ENCODE measurements around the gene PHAF1.
A peak's percentile ranks its signal among the peaks of the same experiment; 100 is the strongest.

The PHAF1 gene

GRCh38 chr16:67148221-67148620 is 38.5 kb downstream of the PHAF1 start:
- no peak for DNase-seq

- no peak for DNase-seq
These were observed 39.0 kb downstream of the PHAF1 start for GRCh38 chr16:67148656-67149275.

DNA sequence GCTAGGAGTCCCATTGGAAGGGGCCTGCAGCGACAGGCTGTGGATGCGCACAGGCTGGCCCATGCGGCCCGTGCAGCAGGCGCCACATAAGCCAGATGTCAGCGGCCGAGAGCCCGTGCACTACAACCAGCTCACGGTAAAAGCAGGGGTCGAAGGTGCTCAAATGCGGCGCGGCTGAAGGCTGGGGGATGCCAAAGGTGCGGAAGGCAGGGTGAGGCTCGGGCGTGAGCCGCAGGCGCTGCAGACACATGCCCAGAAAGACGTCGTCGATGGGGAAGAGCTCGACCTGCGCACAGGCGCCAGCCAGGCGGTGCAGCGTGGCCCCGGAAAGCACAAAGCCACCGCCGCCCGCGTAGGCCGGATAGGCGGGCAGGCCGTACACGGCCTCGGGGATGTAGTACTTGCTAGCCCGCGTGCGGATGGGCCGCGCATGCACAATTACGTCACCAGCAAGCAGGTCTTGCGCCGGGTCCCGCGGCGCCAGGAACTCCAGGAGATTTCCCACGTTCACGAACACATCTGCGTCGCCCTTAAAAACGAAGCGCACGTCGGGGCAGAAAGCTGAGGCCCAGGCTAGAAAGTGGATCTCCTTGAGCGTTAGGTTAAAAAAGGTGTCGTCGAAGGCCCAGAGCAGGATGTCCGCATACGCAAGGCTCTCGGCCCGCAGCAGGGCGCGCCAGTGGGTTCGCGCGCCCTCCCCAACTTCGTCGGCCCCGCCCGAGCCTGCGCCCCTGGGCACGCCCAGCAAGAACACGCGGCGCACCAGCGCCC is 39.7 kb downstream of the PHAF1 start:
- DNase-seq, result no peak

DNA sequence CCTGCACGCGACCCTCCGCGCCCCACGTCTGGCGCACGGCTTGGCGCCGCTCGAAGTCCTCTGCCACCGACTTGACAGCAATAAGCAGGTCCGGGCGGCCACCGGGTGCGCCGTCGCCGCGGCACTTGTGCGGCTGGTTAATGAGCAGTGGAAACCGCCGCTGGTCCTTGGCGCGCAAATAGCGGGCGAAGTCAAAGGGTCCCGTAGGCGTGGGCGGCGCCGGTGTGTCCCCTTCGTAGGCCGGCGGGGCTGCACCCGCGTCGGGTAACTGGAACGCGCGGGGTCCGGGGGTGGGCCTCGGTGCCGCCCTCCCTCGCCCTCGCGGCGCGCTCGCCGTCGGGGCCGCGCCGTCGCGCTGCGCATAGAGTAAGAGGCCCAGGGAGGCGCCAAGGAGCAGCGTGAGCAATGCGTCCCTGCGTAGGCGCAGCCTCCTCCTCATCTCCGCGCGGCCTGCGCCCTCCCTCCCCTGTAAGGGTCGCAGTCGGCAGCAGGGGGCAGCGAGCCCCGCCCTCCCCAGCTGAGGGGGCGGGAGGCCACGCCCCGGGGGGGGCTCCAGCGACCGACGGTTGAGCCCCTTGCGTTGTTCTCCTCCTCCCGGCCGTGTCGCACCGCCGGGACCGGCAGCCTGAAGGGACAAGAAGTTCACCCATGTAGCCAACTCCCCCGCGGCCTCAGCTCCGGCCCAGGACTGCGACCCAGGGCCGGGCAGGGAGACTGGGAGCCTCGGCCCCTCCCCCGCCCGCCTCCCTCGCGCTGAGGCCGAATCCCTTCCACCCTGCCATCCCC is 40.5 kb downstream of the PHAF1 start:
- peak; percentile 30 for DNase-seq

DNA sequence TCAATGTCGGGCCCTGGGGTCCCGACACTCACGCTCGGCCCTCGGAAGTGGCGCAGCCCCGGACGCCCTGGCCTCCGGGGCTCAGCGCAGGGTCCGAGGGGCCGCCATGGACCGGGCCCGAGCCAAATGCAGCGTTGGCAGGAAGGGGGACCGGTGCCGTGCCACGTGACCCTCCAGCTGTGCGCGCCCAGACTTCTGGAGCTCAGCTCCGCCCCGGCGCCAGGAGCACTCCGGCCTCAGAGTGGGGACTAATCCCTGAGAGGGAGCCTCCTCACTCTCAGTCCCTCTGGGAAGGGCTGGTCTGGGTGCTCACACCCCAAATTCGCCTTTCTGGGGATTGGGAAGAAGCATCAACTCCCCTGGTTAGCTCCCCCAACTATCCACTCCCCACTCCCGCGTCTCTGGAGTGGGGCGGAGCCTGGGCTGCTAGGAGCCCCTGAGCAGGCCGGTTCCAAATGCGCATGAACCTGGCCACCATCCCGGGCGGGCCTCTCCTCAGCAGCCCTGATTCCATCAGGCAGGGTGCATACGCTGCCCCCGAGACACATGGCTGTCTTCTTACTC is 41.2 kb downstream of the PHAF1 start, which contains the start of gene B3GNT9:
Gene B3GNT9 (minus strand): TSS at position 166 of the 564 bp plus-strand sequence. CDS start 513 bp downstream, outside the sequence.
- peak; percentile 34 for DNase-seq

- DNase-seq, result no peak
These were observed 41.8 kb downstream of the PHAF1 start for GRCh38 chr16:67151431-67152097.

DNA sequence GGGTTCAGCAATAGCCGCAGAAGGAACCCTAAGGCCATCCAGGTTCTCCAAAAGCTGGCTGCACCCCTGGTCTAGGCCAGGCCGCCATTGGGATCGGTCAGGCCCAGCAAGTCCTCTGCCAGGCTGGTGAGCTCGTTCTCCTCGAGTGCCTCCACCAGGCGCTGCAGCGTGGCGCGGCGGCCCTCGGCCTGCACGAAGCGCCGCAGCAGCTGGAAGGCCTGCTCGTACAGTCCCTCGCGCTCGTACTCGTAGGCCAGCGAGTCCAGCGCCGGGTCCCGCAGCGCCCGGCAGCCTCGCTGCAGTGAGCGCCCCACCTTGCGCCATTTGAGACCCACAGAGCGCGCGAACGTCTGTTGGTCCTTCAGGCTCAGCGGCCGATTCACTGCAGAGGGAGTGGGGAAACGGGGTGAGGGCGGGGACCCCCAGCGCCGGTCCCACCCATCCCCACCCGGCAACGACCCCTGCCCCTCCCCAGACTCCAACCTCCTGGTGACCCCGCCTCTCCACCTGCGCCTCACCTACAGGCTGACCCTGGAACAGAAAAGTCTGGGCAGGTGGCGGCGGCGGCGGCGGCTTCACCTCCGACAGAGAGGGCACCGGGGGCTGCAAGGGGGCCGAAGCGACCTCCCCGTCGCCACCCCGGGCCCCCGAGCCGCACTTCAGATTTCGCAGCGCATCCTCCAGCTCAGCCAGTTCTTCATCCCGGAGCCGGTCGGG is 45.0 kb downstream of the PHAF1 start:
- DNase-seq, result no peak

- peak; percentile 76 for DNase-seq
These were observed 45.8 kb downstream of the PHAF1 start for GRCh38 chr16:67155295-67156142.

DNA sequence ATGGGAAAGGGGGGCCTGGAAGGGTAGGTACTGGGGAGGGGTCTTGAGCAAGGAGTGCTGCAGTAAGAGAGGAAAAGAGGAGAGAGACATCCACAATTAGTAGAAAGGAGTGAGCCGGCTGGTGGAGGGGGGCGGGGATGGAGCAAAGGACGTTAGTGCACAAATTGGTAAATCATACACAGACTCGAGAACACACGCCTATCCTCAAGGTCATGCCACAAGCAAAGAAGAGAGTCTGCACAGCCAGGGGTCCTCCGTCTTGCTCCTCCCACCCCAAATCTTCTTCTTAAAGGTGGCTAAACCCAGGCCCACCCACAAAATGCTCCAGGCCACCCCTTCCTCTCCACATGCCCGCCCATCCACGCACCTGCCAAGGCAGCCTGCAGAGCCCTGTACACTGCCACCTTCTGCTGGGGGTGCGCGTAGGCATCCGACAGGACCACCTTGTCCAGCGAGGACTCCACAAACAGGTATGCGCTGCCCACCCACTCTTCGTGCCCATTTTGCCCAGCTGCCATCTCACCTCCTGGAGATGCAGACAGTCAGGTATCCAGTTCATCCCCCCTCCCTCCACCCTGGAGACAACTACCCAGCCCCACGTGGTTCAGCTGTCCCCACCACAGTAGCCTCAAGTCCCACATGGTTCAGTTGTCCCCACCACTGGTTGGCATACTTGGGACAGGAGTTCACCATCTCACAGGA is 46.6 kb downstream of the PHAF1 start:
- no peak for DNase-seq

- no peak for DNase-seq
These were observed 47.5 kb downstream of the PHAF1 start for GRCh38 chr16:67157106-67157748.

DNA sequence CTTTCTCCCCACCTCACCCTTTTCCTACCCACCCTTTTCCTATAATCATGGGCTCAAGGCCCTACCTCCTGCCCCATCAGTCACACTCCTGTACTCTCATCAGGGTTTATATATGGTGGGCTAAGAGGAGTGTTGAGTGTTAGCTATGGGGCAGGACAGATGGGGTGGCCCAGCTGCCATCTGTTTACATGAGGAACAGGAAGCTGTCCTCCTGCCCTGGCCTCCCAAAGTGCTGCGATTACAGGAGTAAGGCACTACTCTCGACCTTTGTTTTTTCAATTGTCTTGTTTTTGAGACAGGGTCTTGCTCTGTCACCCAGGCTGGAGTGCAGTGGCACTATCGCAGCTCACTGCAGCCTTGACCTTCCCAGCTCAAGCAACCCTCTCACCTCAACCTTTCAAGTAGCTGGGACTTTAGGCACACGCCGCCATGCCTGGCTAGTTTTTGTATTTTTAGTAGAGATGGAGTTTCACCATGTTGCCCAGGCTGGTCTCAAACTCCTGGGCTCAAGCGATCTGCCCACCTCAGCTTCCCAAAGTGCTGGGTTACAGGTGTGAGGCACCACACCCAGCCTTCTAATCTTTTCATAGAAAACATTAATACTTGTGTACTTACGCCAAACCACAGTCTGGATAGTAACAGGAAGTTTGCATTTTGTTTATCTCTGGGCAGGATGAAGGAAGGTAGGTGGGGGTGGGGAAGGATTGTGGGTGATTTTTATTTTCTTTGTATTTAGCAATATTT is 48.3 kb downstream of the PHAF1 start:
- peak; percentile 65 for DNase-seq

DNA sequence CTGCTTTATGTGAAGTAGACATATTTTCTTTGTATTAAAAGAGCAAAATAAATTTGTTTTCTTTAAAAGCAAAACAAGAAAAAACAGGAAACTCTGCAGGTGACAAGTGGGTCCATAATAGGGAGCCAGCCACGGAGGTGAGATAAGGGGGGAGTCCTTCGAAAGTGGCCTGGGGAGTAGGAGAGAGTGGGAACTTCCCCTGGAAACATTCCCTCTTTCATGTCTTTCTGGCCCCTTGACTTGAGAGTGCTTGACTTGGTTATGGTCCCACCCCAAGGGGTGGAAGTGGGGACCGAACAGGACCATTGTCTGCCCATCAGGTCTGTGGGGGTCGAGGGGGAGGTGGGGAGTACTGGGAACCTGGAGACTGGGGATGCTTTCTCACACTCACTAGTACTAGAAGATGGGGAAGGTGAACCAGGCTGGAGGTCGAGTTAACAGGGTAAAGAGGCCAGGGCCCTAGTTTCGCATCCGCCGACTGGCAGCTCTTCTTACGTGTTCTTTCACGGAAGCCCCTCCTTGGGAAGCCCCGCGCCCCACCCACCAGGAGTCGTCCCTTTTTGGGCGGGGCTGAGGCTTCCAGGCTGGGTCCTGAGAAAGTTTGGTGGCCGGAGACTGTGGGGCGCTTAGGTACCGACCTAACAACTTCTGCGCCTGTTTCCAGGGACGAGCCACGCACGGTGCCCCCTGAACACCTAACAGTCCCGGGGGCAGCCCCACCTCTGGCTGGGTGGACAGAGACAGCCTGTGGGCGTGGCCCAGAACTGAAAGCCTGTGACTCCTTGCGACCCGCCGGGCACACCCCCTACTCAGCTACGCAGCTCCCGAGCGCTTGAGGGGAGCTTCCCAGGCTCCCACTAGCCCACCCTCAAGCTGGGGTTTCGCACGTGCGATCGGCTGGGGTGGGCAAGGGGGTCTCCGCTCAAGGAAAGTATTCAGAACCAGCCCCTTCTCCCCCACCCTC is 49.2 kb downstream of the PHAF1 start:
- peak; percentile 88 for DNase-seq

DNA sequence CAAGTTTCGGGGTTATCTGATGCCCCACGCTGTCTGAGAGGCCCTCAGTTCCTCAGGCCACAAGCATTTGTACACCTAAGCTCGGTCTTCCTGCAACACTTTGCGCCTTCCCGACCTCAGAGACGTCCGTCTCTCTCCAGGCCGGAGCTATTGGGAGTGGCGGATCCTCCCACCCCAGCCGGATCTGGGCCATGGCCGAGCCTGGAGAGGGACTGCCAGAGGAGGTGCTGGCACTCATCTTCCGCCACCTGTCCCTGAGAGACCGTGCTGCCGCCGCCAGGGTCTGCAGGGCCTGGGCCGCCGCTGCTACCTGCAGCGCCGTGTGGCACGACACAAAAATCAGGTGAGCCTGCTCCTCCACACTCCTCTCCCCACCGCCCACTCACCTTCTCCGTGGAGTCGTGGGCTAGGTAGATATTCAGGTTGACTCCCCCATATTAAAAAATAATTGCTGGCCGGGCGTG is 51.9 kb downstream of the PHAF1 start:
- DNase-seq, result no peak

- DNase-seq, result no peak
These were observed 52.9 kb downstream of the PHAF1 start for GRCh38 chr16:67162506-67163163.

GRCh38 chr16:67163164-67163998 is 53.6 kb downstream of the PHAF1 start:
- peak; percentile 48 for DNase-seq

GRCh38 chr16:67163999-67164558 is 54.3 kb downstream of the PHAF1 start:
- DNase-seq, result no peak

All from central memory CD4-positive, alpha-beta T cell (primary cell).